ENCODE measurements around the gene CKMT2. TPM values are rescaled to one million over a fixed set of nuclear protein-coding genes. Genes with fewer than 3 reads are reported as not detected.

Gene CKMT2
- polyA plus RNA-seq, 1 experiment = 0.17 TPM

- H3K4me3 ChIP-seq (ENCODE audit: low read depth, low read length) = no peak overlapping the region
- no peaks in the 10 kb centered on the region for H3K36me3 ChIP-seq (ENCODE audit: control insufficient read depth, insufficient read depth, low read length)
- CTCF ChIA-PET = interaction anchor here (1.0 kb wide), 1 partner anchor 60 kb away, joined by 3 read pairs; no protein-coding TSS in a partner anchor
- TF ChIP-seq, protein P1, sequence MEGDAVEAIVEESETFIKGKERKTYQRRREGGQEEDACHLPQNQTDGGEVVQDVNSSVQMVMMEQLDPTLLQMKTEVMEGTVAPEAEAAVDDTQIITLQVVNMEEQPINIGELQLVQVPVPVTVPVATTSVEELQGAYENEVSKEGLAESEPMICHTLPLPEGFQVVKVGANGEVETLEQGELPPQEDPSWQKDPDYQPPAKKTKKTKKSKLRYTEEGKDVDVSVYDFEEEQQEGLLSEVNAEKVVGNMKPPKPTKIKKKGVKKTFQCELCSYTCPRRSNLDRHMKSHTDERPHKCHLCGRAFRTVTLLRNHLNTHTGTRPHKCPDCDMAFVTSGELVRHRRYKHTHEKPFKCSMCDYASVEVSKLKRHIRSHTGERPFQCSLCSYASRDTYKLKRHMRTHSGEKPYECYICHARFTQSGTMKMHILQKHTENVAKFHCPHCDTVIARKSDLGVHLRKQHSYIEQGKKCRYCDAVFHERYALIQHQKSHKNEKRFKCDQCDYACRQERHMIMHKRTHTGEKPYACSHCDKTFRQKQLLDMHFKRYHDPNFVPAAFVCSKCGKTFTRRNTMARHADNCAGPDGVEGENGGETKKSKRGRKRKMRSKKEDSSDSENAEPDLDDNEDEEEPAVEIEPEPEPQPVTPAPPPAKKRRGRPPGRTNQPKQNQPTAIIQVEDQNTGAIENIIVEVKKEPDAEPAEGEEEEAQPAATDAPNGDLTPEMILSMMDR (IDR thresholded peaks at IDR 0.05; ENCODE audit: insufficient read depth, low read depth, low read length) = no peak
- no peak for DNase-seq (ENCODE audit: low read depth)
- POLR2A ChIA-PET = no interaction called here
- no peaks in the 10 kb centered on the region for H3K27me3 ChIP-seq (ENCODE audit: control insufficient read depth, insufficient read depth, low read length)
Measured at GRCh38 chr5:81239613-81240012, 6.5 kb downstream of the CKMT2 start.

DNA sequence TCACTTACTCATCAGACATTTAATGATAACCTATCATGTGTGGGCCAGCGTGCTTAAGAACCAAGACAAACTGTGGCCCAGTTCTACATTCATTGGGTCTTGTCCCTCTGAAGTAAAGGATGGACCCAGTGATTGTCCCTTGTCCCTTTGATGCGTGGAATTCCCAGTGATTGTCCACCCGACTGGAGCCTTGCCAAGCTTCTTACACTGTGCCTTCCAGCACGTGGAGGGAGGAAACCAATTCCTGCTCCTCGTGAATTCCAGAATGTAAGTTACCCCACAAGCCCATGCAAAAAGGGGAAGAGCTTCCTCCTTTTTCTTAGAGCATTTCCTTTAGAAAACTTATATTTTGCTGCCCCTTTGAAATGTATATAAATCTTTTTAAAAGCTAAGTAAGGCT, 7.9 kb downstream of the CKMT2 start:
- TF ChIP-seq, protein P1 (IDR thresholded peaks at IDR 0.05; ENCODE audit: insufficient read depth, low read depth, low read length) = no peak
- CTCF ChIA-PET = interaction anchor here (1.5 kb wide), 1 partner anchor 12 kb away, joined by 4 read pairs; no protein-coding TSS in a partner anchor
- POLR2A ChIA-PET = no interaction called here
- H3K27me3 ChIP-seq (ENCODE audit: control insufficient read depth, insufficient read depth, low read length) = no peaks in the 10 kb centered on the region
- no peak for DNase-seq (ENCODE audit: low read depth)
- H3K4me3 ChIP-seq (ENCODE audit: low read depth, low read length) = no peak overlapping the region
- H3K36me3 ChIP-seq (ENCODE audit: control insufficient read depth, insufficient read depth, low read length) = no peaks in the 10 kb centered on the region

GRCh38 chr5:81241961-81242648, 9.0 kb downstream of the CKMT2 start:
- CTCF ChIA-PET = interaction anchor here (1.5 kb wide), 1 partner anchor 11 kb away, joined by 4 read pairs; no protein-coding TSS in a partner anchor
- H3K36me3 ChIP-seq (ENCODE audit: control insufficient read depth, insufficient read depth, low read length) = no peaks in the 10 kb centered on the region
- POLR2A ChIA-PET = no interaction called here
- TF ChIP-seq, protein P1 (IDR thresholded peaks at IDR 0.05; ENCODE audit: insufficient read depth, low read depth, low read length) = no peak
- no peaks in the 10 kb centered on the region for H3K27me3 ChIP-seq (ENCODE audit: control insufficient read depth, insufficient read depth, low read length)
- no peak overlapping the region for H3K4me3 ChIP-seq (ENCODE audit: low read depth, low read length)
- DNase-seq (ENCODE audit: low read depth) = no peak

DNA sequence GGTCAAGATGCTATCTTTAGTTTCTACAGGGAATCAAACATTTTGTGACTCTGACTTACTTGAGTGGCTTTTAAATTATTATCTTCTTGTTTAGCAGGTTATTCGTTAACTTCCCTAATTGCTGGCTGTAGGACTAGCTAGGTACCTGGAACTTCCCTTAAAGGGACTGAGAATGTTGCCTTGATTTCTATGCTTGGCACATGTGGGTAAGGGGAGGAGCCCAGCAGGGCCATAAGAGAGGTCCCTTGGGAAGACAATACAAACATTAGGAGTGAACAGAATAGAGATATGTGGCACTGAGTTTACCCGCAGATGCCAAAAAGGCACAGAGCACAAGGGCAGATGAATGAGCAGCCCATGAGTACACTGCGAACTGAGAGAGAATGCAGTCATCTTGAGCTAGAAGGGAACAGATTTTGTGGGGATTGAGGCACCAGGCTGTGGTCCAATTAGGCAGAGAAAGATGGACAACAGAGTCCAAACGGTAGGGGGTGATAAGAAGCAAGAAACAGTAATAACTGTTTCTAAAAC, 9.8 kb downstream of the CKMT2 start:
- DNase-seq (ENCODE audit: low read depth) = no peak
- H3K4me3 ChIP-seq (ENCODE audit: low read depth, low read length) = no peak overlapping the region
- TF ChIP-seq, protein P1 (IDR thresholded peaks at IDR 0.05; ENCODE audit: insufficient read depth, low read depth, low read length) = no peak
- ChIA-PET CTCF (no interaction called here), POLR2A (no interaction called here)
- no peaks in the 10 kb centered on the region for H3K27me3 ChIP-seq (ENCODE audit: control insufficient read depth, insufficient read depth, low read length)
- H3K36me3 ChIP-seq (ENCODE audit: control insufficient read depth, insufficient read depth, low read length) = no peaks in the 10 kb centered on the region

DNA sequence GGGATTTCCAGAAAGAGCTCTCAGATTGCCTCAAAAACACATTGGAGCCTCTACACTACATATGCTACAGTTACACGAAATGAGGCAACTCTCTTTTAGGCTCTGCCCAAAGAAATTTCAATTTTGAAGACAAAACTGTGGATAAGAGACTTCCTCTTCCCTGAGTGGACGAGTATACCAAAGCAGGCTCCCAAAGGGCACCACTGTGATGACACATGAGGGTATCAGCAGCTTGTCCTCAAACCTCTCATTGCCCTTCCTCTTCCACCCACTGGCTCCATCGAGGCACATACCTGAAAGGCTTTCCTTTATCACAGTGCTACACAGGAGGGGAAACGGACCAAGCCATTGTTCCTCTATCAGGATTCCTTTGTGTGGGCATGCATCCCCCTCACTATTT, 11.3 kb downstream of the CKMT2 start:
- no peak for DNase-seq (ENCODE audit: low read depth)
- TF ChIP-seq, protein P1 (IDR thresholded peaks at IDR 0.05; ENCODE audit: insufficient read depth, low read depth, low read length) = no peak
- H3K4me3 ChIP-seq (ENCODE audit: low read depth, low read length) = no peak overlapping the region
- H3K36me3 ChIP-seq (ENCODE audit: control insufficient read depth, insufficient read depth, low read length) = no peaks in the 10 kb centered on the region
- ChIA-PET CTCF (no interaction called here), POLR2A (no interaction called here)
- H3K27me3 ChIP-seq (ENCODE audit: control insufficient read depth, insufficient read depth, low read length) = no peaks in the 10 kb centered on the region
